NCI-H1105 (cell line): ENCODE measurements around the gene SETD3.

Source experiments
- DNase-seq: peaks from one replicate; lab custom pipeline; 2025; lab: John Stamatoyannopoulos, UW

SETD3 gene

GRCh38 chr14:99497894-99498293 lies 17.2 kb upstream of the SETD3 start:
- no peak for DNase-seq

GRCh38 chr14:99497341-99497740 lies 16.7 kb upstream of the SETD3 start:
- DNase-seq: no peak

- no peak for DNase-seq
Observed at GRCh38 chr14:99484106-99484505, 3.4 kb upstream of the SETD3 start.

GRCh38 chr14:99481745-99482099 lies 1.1 kb upstream of the SETD3 start:
- DNase-seq: no peak

GRCh38 chr14:99480917-99481744 lies 472 bp upstream of the SETD3 start, which contains the start of gene CCNK:
Gene CCNK (plus strand): TSS chr14:99481409. CDS start chr14:99492678, 11,269 bp downstream.
- DNase-seq: peak; percentile 100

- no peak for DNase-seq
Observed at GRCh38 chr14:99479160-99479905, 1.3 kb downstream of the SETD3 start.

- no peak for DNase-seq
Observed at GRCh38 chr14:99478128-99478527, 2.5 kb downstream of the SETD3 start.

- no peak for DNase-seq
Observed at GRCh38 chr14:99476864-99477263, 3.8 kb downstream of the SETD3 start.

GRCh38 chr14:99475660-99476059 lies 5.0 kb downstream of the SETD3 start:
- no peak for DNase-seq

- no peak for DNase-seq
Observed at GRCh38 chr14:99475179-99475578, 5.5 kb downstream of the SETD3 start.

GRCh38 chr14:99473458-99473857 lies 7.2 kb downstream of the SETD3 start:
- no peak for DNase-seq

- DNase-seq: no peak
Observed at GRCh38 chr14:99472937-99473336, 7.7 kb downstream of the SETD3 start.

- DNase-seq: no peak
Observed at GRCh38 chr14:99471731-99472130, 8.9 kb downstream of the SETD3 start.

GRCh38 chr14:99468836-99469592 lies 11.6 kb downstream of the SETD3 start:
- DNase-seq: no peak

- DNase-seq: no peak
Observed at GRCh38 chr14:99468081-99468480, 12.6 kb downstream of the SETD3 start.

- DNase-seq: no peak
Observed at GRCh38 chr14:99467336-99468078, 13.2 kb downstream of the SETD3 start.

- DNase-seq: no peak
Observed at GRCh38 chr14:99466758-99467157, 13.9 kb downstream of the SETD3 start.

GRCh38 chr14:99465288-99465687 lies 15.4 kb downstream of the SETD3 start:
- no peak for DNase-seq

- DNase-seq: no peak
Observed at GRCh38 chr14:99463974-99464373, 16.7 kb downstream of the SETD3 start.

GRCh38 chr14:99462210-99462609 lies 18.4 kb downstream of the SETD3 start:
- DNase-seq: no peak

GRCh38 chr14:99461411-99462085 lies 19.1 kb downstream of the SETD3 start:
- no peak for DNase-seq
